Measurements from ENCODE around the gene NUMBL.
"Not testable (repeated sequence)": the region's sequence is repeated elsewhere in the genome, so short reads cannot be mapped to it uniquely, and the experiment has no call there.

Gene NUMBL

DNA sequence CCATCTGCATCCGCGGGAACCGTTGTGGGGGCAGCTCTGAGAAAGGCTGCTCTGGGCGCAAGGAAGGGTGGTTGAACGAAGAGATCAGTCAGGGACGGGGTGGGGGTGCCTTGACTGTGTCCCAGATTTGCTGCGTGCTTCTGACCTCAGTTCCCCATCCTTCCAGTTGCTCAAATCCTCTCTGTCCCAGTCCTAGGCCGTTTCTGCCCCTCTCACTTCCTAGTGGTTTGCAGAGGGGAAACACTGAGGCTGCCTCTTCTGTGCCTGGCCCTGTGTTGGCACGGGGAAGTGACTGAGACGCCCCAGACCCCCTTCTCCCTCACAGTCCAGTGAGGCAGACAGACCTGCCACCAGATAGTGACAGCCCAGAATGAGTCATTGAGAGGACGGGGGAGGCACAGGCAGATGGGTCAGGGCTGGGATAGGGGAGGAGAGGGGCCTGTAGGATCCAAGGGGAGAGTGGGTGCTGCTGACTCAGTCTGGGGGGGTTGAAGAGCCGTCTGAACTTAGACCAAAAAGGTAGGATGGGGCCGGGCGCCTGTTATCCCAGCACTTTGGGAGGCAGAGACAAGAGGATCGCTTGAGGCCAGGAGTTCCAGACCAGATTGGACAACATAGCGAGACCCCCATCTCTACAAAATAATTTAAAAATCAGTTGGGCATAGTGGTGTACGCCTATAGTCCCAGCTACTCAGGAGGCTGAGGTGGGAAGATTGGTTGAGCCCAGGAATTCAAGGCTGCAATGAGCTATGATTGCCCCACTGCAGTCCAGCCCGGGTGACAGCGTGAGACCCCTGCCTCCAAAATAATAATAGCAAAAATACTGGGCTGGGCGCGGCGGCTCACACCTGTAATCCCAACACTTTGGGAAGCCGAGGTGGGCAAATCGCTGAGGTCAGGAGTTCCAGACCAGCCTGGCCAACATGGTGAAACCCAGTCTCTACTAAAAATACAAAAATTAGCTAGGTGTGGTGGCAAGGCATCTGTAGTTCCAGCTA is 26.5 kb downstream of the NUMBL start:
- peak in 1 of 2 donors; percentile 6 for DNase-seq (ENCODE audit: low read depth in 2 of 2)

DNA sequence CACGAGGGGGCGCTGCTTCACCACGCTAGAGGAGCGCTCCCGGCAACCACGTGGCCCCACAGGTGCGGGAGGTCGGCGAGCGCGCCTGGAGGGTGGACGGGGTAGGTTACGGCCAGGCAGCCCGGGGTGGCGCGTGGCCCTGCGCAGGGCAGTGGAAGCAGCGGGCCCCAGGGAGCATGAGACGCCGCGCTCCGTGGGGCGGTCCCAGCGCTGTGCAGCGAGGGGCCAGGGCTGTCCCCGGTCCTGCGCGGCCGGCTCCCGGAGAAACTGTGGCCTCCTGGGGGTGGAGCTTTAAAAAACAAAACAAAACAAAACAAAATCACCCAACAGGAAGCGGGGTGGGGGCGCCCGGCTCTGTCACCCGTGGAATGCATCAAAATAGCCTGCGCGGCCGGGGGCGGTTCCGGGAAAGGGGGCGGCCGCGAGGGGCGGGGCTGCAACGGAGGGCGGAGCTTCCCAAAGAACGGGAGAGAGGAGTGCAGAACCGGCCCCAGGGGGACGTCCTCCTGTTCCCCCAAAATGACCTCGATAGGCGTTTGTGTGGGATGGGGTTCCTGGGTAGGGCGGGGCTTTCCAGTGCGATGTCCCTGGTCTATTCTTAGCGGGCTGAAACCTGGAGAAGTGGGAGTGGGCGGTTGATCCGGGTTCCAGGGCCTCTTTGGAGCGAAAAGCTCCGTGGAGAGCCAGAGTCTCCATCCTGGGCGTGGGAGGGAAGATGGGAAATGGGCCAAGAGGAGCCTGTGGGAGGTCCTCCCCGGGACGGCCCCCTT is 27.3 kb downstream of the NUMBL start:
- DNase-seq (ENCODE audit: low read depth in 2 of 2): peak; percentile 94 to 96

DNA sequence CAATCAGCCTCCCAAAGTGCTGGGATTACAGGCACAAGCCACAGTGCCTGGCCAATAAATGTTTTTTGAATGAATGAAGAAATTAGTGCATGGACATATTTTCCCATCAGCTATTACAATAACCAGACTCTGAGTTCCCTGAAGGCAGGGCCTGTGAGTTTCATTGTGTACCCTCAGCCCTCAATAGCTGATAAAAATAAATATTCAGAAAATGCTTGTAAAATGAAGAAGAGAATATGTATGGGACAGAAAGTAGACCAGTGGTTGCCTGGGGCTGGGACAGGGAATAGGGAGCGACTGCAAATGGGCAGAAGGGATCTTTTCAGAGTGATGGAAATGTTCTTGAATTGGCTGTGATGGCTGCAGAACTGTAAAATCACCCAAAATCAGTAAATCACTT is 28.8 kb downstream of the NUMBL start:
- DNase-seq (ENCODE audit: low read depth in 2 of 2): no peak

DNA sequence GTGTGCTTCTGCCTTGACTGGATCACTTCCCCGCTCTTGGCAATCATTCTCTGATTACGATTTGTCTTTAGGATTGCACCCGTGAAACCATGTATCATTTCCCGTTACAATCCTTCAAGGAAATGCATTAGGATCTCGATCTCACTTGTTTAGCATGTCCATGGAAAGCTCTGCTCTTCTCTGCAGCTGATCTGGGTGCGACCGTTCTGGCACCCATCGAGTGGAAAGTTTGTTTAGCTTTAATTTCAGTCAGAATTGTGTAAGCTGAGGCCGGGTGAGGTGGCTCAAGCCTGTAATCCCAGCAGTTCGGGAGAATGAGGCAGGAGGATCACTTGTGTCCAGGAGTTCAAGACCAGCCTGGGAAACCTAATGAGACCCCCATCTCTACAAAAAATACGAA is 30.9 kb downstream of the NUMBL start:
- no peak for DNase-seq (ENCODE audit: low read depth in 2 of 2)

DNA sequence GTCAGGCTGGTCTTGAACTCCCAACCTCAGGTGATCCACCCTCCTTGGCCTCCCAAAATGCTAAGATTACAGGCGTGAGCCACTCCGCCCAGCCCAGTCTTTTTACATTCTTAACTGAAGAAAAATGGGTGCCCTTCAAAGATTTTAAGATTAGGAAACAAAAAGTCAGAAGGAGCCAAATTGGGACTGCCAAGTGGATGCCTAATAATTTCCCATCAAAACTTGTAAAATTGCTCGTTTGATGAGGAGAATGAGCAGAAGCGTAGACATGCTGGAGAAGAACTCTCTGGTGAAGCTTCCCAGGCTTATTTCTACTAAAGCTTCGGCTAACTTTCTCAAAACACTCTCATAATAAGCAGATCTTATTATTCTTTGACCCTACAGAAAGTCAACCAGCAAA is 31.3 kb downstream of the NUMBL start:
- DNase-seq (ENCODE audit: low read depth in 2 of 2): no peak

DNA sequence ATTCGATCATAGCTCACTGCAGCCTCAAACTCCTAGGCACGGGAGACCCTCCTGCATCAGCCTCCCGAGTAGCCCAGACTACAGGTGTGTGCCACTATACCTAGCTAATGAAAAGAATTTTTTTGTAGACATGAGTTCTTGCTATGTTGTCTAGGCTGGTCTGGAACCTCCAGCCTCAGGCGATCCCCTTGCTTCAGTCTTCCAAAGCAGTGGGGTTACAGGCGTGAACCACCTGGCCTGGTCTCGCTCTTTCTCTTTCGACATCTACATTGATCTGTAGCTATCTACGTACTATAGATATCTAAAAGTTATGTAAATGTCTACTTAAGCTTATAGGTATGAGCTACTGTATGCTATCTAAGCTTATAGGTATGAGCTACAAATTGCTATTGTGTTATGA is 32.4 kb downstream of the NUMBL start:
- no peak for DNase-seq (ENCODE audit: low read depth in 2 of 2)

DNA sequence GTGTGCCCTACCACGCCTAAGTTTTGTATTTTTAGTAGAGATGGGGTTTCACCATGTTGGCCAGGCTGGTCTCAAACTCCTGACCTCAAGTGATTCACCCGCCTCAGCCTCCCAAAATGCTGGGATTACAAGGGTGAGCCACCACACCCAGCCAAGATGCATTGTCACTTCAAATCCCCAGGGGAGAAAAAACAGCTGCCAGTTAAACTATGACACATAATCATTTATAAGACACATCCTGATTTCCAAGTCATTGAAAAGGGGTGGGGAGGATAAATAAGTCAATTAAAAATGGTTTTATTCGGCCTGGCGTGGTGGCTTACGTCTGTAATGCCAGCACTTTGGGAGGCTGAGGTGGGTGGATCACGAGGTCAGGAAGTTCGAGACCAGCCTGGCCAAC is 34.8 kb downstream of the NUMBL start:
- DNase-seq (ENCODE audit: low read depth in 2 of 2): not testable (repeated sequence)

DNA sequence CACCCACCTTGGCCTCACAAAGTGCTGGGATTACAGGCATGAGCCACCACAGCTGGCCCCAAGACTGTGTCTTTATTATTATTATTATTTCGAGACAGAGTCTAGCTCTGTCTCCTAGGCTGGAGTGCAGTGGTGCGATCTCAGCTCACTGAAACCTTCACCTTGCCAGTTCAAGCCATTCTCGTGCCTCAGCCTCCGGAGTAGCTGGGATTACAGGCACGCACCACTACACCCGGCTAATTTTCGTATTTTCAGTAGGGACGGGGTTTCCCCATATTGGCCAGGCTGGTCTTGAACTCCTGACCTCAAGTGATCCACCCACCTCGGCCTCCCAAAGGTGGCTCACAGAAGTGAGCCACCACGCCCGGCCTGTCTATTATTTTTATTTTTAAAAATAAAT is 38.1 kb downstream of the NUMBL start:
- not testable (repeated sequence) for DNase-seq (ENCODE audit: low read depth in 2 of 2)

DNA sequence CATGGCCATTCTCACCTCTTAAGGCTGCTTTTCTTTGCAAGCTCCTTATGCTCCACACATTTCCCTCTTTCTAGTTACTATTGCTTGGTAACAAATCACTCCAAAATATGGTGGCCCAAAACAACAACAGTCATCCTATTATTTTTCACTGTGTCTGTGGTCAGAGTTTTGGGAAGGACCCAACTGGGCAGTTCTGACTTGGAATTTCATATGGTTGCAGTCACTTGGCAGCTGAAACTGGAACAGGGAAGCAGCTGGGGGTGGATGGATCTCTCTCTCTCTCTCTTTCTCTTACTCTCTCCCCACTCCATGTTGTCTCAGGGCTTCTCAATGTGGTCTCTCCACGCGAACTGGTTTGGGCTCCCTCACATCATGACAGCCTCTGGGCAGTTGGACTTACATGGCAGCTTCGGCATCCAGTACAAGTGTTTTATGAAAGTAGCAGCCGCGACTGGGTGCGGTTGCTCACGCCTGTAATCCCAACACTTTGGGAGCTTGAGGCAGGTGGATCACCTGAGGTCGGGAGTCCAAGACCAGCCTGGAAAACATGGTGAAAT is 39.6 kb downstream of the NUMBL start:
- no peak for DNase-seq (ENCODE audit: low read depth in 2 of 2)

DNA sequence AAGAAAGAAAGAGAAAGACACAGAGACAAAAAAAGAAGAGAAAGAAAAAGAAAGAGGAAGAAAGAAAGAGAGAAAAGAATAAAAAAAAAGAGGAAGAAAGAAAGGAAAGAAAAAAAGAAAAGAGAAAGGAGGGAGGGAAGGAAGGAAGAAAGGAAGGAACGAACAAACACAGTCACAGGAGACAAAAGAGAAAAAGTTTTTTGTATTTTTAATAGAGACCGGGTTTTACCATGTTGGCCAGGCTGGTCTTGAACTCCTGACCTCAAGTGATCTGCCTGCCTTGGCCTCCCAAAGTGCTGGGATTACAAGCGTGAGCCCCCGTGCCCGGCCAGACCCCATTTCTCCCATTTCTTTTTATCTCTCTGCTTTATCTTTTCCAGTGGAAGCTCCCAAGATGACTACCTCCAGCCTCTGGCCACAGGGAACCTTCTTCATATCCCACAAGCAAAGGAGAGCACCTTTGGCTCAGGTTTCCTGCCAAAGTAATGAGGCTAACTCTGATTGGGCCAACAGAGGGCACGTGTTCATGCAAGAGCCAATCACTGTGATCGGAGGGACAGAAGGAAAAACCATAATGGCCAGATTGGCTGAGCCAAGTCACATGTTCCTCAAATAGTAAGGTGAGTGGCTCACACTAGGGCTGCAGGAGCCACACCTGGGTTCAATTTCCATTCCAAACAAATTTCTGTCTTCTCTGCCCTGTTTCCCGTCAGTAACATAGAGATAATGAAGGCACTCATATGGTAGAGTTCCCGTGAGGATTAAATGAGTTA is 40.4 kb downstream of the NUMBL start:
- not testable (repeated sequence) for DNase-seq (ENCODE audit: low read depth in 2 of 2)

DNA sequence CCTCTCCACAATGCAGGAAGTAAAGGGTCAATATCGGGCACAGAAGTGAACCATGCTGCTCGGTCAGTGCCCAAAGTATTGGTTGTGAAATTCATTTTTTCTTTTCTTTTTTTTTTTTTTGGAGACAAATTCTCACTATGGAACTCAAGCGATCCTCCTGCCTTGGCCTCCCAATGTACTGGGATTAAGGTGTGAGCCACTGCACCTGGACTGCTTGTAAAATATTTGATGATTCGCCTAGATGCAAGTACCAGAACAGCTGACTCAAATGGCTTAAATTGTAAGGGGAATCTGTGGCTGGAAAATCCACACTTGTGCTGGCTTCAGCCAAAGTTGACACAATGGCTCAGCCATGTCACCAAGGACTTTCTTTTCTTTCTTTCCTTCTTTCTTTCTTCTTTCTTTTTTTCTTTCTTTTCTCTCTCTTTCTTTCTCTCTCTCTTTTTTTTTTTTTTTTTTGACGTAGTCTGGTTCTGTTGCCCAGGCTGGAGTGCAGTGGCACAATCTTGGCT is 43.7 kb downstream of the NUMBL start:
- DNase-seq (ENCODE audit: low read depth in 2 of 2): no peak

DNA sequence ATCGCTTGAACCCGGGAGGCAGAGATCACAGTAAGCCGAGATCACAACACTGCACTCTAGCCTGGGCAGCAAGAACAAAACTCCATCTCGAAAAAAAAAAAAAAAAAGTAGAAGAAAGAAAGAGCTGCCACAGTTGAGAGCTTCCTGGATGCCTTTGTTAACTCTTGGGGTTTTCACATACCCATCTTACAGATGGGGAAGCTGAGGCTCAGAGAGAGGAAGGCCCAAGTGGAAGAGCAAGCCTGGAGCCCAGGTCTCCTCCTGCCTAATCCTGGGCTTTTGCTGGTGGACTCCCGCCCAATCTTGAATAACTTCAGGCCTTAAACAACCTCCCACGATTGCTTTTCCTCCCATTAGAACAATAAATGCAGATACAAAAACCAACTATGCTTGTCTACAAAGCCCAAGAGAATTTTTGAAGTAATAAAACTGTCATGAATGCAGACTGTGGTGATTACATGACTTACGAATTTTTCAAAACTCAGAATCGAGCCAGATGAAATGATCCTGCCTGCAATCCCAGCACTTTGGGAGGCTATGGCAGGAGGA is 47.6 kb downstream of the NUMBL start:
- no peak for DNase-seq (ENCODE audit: low read depth in 2 of 2)

DNA sequence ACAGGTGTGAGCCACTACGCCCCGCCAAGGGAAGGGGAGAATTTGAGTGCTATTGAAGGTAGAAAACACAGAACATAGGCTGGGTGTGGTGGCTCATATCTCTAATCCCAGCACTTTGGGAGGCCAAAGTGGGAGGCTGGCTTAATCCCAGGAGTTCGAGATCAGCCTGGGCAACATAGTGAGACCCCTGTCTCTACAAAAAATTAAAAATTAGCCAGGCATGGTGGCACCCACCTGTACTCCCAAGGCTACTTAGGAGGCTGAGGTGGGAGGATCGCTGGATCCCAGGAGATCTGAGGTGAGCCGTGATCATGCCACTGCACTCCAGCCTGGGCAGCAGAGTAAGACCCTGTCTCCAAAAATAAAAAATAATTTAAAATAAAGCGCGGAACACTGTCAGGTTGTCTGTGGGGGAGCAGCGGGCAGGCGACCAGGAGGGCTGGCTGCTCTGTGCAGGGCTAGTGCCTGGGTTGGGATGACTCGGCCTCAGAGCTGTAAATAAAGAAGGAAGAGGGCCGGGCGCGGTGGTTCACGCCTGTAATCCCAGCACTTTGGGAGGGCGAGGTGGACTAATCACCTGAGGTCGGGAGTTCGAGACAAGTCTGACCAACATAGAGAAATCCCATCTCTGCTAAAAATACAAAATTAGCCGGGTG is 48.3 kb downstream of the NUMBL start:
- DNase-seq (ENCODE audit: low read depth in 2 of 2): no peak

DNA sequence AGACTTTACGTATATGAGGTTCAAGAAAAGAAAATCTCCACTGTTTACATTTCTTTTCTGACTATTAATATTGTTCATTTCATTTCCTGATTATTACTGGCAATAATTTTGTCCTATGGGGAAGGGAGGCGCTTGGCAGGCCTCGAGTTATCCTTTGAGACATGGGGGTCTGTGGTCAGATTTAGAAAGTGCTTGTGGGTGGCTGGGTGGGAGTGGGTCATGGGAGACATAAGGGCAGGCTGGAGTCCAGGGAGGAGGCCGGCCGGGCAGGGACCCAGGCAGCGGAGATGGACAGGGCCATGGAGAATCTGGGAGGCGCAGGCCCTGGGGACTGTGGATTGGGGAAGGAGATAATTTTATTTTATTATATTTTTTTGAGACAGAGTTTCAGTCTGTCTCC is 49.2 kb downstream of the NUMBL start:
- no peak for DNase-seq (ENCODE audit: low read depth in 2 of 2)

DNA sequence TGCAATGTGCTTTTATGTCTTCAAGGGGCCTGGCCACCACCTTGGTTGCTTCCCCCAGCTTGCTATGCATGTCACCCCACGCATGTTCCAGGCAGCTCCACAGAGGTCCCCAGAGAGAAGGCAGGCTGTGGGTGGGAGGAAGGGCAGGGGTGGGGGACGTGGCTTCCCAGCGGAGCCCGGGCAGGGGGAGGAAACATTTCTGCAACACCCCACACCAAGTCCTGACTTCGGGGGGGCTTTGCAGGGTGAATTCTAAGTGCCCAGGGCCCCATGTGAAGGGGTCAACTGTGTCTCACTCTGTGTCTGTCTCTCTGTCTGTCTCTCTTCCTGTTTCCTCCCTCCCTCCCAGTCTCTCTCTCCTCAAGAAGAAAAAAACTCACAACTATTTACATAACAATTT is 49.7 kb downstream of the NUMBL start:
- DNase-seq (ENCODE audit: low read depth in 2 of 2): no peak

DNA sequence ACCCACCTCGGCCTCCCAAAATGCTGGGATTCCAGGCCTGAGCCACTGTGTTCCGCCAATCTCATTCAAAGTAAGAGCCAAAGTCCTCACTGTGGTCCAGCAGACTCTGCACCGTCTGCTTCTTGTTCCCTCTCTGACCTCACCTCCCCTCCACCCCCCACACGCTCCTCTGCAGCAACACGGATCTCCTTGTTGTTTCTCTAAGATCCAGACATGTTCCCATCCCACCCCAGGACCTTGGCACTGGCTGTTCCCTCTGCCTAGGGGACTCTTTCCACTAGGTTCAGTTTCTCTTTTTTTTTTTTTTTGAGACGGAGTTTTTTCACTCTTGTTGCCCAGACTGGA is 50.8 kb downstream of the NUMBL start:
- no peak for DNase-seq (ENCODE audit: low read depth in 2 of 2)

DNA sequence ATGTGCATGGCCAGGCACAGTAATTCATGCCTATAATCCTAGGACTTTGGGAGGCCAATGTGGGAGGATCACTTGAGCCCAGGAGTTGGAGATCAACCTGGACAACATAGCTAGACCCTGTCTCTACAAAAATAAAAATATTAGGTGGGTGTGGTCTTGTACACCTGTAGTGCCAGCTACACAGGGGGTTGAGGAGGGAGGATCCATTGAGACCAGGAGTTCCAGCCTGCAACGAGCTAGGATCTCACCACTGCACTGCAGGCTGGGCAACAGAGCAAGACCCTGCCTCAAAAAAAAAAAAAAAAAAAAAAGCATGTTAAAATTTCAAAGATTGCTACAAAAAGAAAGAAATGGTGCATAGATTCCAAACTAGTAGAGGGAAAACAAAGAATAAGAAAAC is 52.1 kb downstream of the NUMBL start:
- no peak for DNase-seq (ENCODE audit: low read depth in 2 of 2)

DNA sequence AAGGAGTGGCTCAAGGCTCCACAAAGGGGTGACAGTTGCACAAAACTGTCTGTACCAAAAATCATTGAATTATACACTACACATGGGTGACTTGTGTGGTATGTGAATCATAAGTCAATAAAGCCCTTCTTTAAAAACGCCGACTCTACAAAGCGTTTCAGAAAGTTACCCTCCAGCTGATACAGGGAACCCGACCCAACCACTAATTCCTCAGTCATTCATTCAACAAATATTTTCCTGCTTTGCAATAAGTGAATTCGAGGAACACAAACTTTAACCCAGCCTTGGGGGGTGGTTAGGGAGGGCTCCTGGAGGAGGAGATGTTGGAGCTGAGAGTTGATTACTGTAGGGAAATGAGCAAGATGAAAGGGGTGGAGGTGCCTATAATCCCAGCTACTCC is 57.2 kb downstream of the NUMBL start:
- no peak for DNase-seq (ENCODE audit: low read depth in 2 of 2)

DNA sequence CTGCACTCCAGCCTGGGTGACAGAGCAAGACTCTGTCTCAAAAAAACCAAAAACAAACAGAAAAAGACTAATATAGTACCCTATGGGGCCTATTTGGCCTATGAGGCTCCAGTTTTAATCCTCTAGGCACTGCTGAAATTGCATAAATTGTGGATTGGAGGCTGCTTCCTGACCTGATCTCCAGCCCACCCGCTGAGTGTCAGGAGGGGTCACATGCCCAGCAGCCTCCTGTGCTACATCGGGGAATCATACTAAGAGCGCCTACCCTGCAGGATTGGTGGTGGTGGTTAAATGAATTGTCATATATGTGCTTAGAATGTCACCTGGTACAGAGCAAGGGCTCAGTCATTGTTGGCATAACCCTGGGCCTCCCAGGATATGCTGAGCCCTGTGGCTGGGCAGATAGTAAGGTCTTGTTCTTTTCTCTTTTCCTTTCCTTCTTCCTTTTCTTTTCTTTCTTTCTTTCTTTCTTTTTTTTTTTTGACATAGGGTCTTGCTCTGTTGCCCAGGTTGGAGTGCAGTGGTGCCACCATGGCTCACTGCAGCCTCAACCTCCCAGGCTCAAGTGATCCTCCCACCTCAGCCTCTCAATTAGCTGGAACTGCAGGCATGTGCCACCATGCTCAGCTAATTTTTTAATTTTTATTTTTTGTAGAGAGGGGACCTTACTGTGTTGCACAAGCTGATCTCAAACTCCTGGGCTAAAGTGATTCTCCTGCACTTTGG is 58.0 kb downstream of the NUMBL start:
- no peak for DNase-seq (ENCODE audit: low read depth in 2 of 2)

DNA sequence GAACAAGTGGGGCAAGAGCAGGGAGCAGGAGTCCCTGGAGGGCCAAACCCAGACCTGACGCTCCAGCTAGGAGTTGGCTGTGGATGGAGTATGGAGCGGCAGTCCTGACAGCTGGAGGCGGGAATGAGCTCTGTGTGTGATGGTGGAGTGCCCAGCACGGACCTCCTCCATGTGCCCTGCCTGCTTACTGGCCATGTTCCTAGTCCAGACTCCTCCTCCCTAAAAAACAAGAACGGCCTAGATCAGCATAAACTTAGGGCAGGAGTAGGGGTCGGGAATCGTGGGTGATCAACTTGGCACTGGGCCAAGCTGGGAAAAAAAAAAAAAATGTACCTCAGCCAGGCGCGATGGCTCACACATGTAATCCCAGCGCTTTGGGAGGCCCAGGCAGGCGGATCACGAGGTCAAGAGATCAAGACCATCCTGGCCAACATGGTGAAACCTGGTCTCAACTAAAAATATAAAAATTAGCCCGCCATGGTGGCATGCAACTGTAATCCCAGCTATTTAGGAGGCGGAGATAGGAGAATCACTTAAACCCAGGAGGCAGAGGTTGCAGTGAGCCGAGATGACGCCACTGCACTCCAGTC is 59.8 kb downstream of the NUMBL start:
- no peak for DNase-seq (ENCODE audit: low read depth in 2 of 2)
